ENCODE data around the gene OR5AN1. TPM values are rescaled to one million over a fixed set of nuclear protein-coding genes. Genes with fewer than 3 reads are reported as not detected.
A peak's percentile ranks its signal among the peaks of the same experiment; 100 is the strongest.

The OR5AN1 gene
- total RNA-seq, 1 donor from 2014 or later = not detected

DNA sequence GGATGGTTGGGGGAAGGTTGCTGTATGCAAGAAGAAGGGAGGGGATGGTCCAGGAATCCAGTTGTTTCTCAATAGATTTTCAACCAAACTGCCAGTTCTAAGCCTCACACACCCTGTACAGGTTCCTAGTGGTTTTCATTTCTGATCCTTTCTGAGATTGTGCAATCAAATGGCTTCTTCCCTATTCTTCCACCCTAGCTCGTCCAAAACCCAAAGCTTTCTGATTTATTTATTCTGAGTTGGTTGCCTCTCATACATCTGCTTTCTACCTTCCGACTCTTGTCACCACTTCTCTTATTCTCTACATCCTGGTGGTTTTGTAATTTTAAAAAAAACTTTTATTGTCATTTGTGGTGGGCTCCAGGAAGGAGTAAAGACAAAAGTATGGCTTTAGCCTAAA lies 55.0 kb downstream of the OR5AN1 start:
- Mint-ChIP-seq H3K27ac (no peak overlapping the region), H3K36me3 (ENCODE audit: low read depth) (peaks cover 12% of the 10 kb centered on the region), H3K4me3 (no peak overlapping the region), H3K27me3 (no peaks in the 10 kb centered on the region), H3K9me3 (peaks cover 22% of the 10 kb centered on the region), H3K4me1 (peaks cover 41% of the 10 kb centered on the region)
- ChIA-PET POLR2A (no interaction called here), CTCF (no interaction called here)
- intact Hi-C loops (cut with micrococcal nuclease) = no loop called here
- no peak for DNase-seq
- ATAC-seq (ENCODE audit: low read depth) = no peak
- no peak for TF ChIP-seq CTCF (IDR thresholded peaks at IDR 0.05)

DNA sequence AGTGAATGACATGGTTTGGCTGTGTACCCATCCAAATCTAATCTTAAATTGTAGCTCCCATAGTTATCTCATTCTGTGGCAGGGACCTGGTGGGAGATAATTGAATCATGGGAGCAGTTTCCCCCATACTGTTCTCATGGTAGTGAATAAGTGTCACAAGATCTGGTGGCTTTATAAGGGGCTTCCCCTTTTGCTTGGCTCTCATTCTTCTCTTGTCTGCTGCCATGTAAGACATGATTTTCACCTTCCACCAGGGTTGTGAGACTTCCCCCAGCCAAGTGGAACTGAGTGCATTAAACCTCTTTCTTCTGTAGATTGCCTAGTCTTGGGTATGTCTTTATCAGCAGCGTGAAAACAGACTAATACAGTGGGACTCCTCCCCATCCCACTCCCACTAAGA lies 56.4 kb downstream of the OR5AN1 start:
- intact Hi-C loops (cut with micrococcal nuclease) = no loop called here
- H3K4me3 Mint-ChIP-seq = no peak overlapping the region

DNA sequence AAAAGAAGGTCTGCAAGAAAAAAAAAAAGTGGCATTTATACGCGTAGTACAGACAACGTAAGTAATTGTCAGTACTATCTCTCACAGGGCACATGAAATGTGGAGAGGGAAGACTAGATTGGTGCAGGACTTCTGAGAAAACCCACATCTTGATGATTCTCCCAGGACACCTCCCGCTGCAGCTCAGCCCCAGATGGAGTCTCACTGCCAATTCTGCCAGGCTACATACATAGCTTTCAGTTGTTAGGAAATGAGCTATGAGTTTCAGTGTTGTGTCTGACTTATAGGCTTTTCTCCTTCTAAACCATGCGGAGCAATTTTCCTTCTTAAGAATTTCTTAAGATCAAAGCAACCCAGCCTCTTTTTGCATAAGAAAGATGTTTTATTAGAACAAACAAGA lies 57.9 kb downstream of the OR5AN1 start:
- ATAC-seq (ENCODE audit: low read depth) (no peak), DNase-seq (no peak)
- peak overlapping the region; percentile 58 for H3K4me3 Mint-ChIP-seq
- peak overlapping the region; percentile 81 for H3K27ac Mint-ChIP-seq
- TF ChIP-seq CTCF (IDR thresholded peaks at IDR 0.05) = no peak
- H3K36me3 Mint-ChIP-seq (ENCODE audit: low read depth) = peaks cover 3% of the 10 kb centered on the region
- H3K27me3 Mint-ChIP-seq = no peaks in the 10 kb centered on the region
- H3K9me3 Mint-ChIP-seq = peaks cover 6% of the 10 kb centered on the region
- CTCF ChIA-PET = interaction anchor here (0.8 kb wide), 1 partner anchor 245 kb away, joined by 3 read pairs; the partner anchor contains the start of gene DTX4
- peaks cover 41% of the 10 kb centered on the region for H3K4me1 Mint-ChIP-seq
- POLR2A ChIA-PET = interaction anchor here (0.9 kb wide), 1 partner anchor 204 kb away, joined by 4 read pairs; the partner anchor contains the start of gene MPEG1
- intact Hi-C loops (cut with micrococcal nuclease) = no loop called here

More for the DNA sequence above, 56.4 kb downstream of the OR5AN1 start:
- Mint-ChIP-seq H3K9me3 (peaks cover 15% of the 10 kb centered on the region), H3K27ac (no peak overlapping the region), H3K4me1 (peaks cover 41% of the 10 kb centered on the region), H3K36me3 (ENCODE audit: low read depth) (peaks cover 7% of the 10 kb centered on the region), H3K27me3 (no peaks in the 10 kb centered on the region)
- TF ChIP-seq CTCF (IDR thresholded peaks at IDR 0.05) = no peak
- DNase-seq = no peak
- ATAC-seq (ENCODE audit: low read depth) = no peak
- ChIA-PET POLR2A (no interaction called here), CTCF (no interaction called here)

- TF ChIP-seq CTCF (IDR thresholded peaks at IDR 0.05) = no peak
- Mint-ChIP-seq H3K9me3 (peaks cover 6% of the 10 kb centered on the region), H3K27me3 (no peaks in the 10 kb centered on the region), H3K36me3 (ENCODE audit: low read depth) (peaks cover 3% of the 10 kb centered on the region), H3K27ac (peak overlapping the region; percentile 81), H3K4me1 (peaks cover 41% of the 10 kb centered on the region), H3K4me3 (peak overlapping the region; percentile 58)
- POLR2A ChIA-PET = interaction anchor here (0.9 kb wide), 1 partner anchor 204 kb away, joined by 4 read pairs; the partner anchor contains the start of gene MPEG1
- DNase-seq (no peak), ATAC-seq (ENCODE audit: low read depth) (peak; percentile 50)
- intact Hi-C loops (cut with micrococcal nuclease) = no loop called here
- CTCF ChIA-PET = interaction anchor here (0.8 kb wide), 1 partner anchor 245 kb away, joined by 3 read pairs; the partner anchor contains the start of gene DTX4
Measured at GRCh38 chr11:59417023-59417422, 58.3 kb downstream of the OR5AN1 start.

DNA sequence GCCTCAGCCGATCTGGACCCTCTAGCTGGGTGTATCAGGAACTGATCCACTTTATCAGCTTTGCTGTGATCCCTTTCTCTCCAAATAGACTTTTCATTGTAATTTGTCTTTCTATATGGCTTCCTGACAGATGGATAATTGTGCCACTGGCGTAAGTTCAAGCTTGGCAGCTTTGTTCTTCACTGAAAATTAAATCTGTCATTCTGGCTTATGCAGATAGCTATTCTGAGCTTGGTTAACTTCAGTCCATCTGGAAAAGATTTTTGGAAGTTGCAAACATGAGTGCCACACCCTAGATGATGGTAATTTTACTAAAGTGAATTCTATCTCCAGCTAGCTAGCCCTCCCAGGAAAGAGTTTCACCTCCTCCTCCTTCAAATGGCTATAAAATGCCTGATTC lies 59.5 kb downstream of the OR5AN1 start:
- H3K27ac Mint-ChIP-seq = no peak overlapping the region
- H3K36me3 Mint-ChIP-seq (ENCODE audit: low read depth) = peaks cover 3% of the 10 kb centered on the region
- ChIA-PET CTCF (interaction anchor here (0.8 to 1.6 kb wide), 3 partner anchors 18 to 246 kb away, joined by 3 to 4 read pairs (median 4); partner anchors contain the start of gene DTX4), POLR2A (no interaction called here)
- no peak for ATAC-seq (ENCODE audit: low read depth)
- DNase-seq = no peak
- H3K9me3 Mint-ChIP-seq = peaks cover 6% of the 10 kb centered on the region
- H3K4me3 Mint-ChIP-seq = no peak overlapping the region
- H3K4me1 Mint-ChIP-seq = peaks cover 44% of the 10 kb centered on the region
- TF ChIP-seq CTCF (IDR thresholded peaks at IDR 0.05) = no peak
- intact Hi-C loops (cut with micrococcal nuclease) = no loop called here
- no peaks in the 10 kb centered on the region for H3K27me3 Mint-ChIP-seq

Other genes with a start within 250 kb of the OR5AN1 start
- gene FAM111A, start 216.0 kb upstream of the OR5AN1 start, total RNA-seq = 51.5 and 64.3 TPM in 2 replicates
- gene DTX4, start 186.8 kb upstream of the OR5AN1 start, total RNA-seq = 24.2 TPM in 2 replicates
- 145 and 154 TPM in 2 replicates for gene MPEG1, start 146.0 kb upstream of the OR5AN1 start, total RNA-seq
- gene OR5A2, start 67.5 kb downstream of the OR5AN1 start, total RNA-seq = not detected in 2 replicates
- not detected in 2 replicates for gene OR5A1, start 77.6 kb downstream of the OR5AN1 start, total RNA-seq
- gene OR4D6, start 98.1 kb downstream of the OR5AN1 start, total RNA-seq = not detected in 2 replicates
- not detected in 2 replicates for gene OR4D10, start 114.4 kb downstream of the OR5AN1 start, total RNA-seq
- not detected in 2 replicates for gene OR4D11, start 144.7 kb downstream of the OR5AN1 start, total RNA-seq
- not detected in 2 replicates for gene OR4D9, start 152.6 kb downstream of the OR5AN1 start, total RNA-seq